ENCODE results near the gene PDE4DIP.
"Not testable (repeated sequence)": the region's sequence is repeated elsewhere in the genome, so short reads cannot be mapped to it uniquely, and the experiment has no call there.

GRCh38 chr1:148881261-148881660 lies 37.0 kb downstream of the PDE4DIP start:
- TF ChIP-seq POLR2A (IDR thresholded peaks at IDR 0.05) = not testable (repeated sequence)
- TF ChIP-seq, protein P1, sequence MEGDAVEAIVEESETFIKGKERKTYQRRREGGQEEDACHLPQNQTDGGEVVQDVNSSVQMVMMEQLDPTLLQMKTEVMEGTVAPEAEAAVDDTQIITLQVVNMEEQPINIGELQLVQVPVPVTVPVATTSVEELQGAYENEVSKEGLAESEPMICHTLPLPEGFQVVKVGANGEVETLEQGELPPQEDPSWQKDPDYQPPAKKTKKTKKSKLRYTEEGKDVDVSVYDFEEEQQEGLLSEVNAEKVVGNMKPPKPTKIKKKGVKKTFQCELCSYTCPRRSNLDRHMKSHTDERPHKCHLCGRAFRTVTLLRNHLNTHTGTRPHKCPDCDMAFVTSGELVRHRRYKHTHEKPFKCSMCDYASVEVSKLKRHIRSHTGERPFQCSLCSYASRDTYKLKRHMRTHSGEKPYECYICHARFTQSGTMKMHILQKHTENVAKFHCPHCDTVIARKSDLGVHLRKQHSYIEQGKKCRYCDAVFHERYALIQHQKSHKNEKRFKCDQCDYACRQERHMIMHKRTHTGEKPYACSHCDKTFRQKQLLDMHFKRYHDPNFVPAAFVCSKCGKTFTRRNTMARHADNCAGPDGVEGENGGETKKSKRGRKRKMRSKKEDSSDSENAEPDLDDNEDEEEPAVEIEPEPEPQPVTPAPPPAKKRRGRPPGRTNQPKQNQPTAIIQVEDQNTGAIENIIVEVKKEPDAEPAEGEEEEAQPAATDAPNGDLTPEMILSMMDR (IDR thresholded peaks at IDR 0.05) = not testable (repeated sequence)
